BE2C (cell line): ENCODE results near the gene PSMB11.

Experiments used
- DNase-seq: peaks from one replicate; pipeline ENCODE4 v3.0.0-alpha.2; 2020
- H3K27me3 ChIP-seq: fragments of 250-450 bp; sonication (Bioruptor Pico); 2 replicates; pipeline ENCODE4 v1.5.1; 2020; ENCODE audit warnings: mild to moderate bottlenecking
- H3K36me3 ChIP-seq: fragments of 250-450 bp; sonication (Bioruptor Pico); 2 replicates; pipeline ENCODE4 v1.5.1; 2020; ENCODE audit warnings: mild to moderate bottlenecking
- H3K4me1 ChIP-seq: fragments of 250-450 bp; sonication (Bioruptor Pico); 2 replicates; pipeline ENCODE4 v1.5.1; 2020
- H3K4me3 ChIP-seq: 2 replicates; pipeline ENCODE4 v1.5.1; 2011; ENCODE audit warnings: low read depth, low read length
- H3K9me3 ChIP-seq: fragments of 250-450 bp; sonication (Bioruptor Pico); 2 replicates; pipeline ENCODE4 v1.5.1; 2020
- CTCF ChIP-seq: IDR thresholded peaks from 2 replicates; pipeline ENCODE4 v1.5.1; 2012; ENCODE audit warnings: mild to moderate bottlenecking, low read depth, low read length

The PSMB11 gene

GRCh38 chr14:23085458-23085857 lies 43.4 kb downstream of the PSMB11 start:
- H3K36me3 ChIP-seq: peaks cover 86% of the 10 kb centered on the region
- DNase-seq: no peak
- H3K4me1 ChIP-seq: no peaks in the 10 kb centered on the region
- H3K9me3 ChIP-seq: no peaks in the 10 kb centered on the region
- no peak overlapping the region for H3K4me3 ChIP-seq
- no peak for TF ChIP-seq CTCF
- H3K27me3 ChIP-seq: no peaks in the 10 kb centered on the region

- no peaks in the 10 kb centered on the region for H3K4me1 ChIP-seq
- no peak for DNase-seq
- no peak for TF ChIP-seq CTCF
- no peaks in the 10 kb centered on the region for H3K9me3 ChIP-seq
- H3K36me3 ChIP-seq: peaks cover 79% of the 10 kb centered on the region
- no peak overlapping the region for H3K4me3 ChIP-seq
- no peaks in the 10 kb centered on the region for H3K27me3 ChIP-seq
Observed at GRCh38 chr14:23086565-23086964, 44.6 kb downstream of the PSMB11 start.

GRCh38 chr14:23089498-23090253 lies 47.7 kb downstream of the PSMB11 start:
- no peak for TF ChIP-seq CTCF
- Histone ChIP-seq H3K4me1 (no peaks in the 10 kb centered on the region), H3K27me3 (no peaks in the 10 kb centered on the region), H3K4me3 (no peak overlapping the region), H3K36me3 (peaks cover 70% of the 10 kb centered on the region), H3K9me3 (no peaks in the 10 kb centered on the region)
- no peak for DNase-seq

GRCh38 chr14:23090254-23090636 lies 48.2 kb downstream of the PSMB11 start:
- Histone ChIP-seq H3K27me3 (no peaks in the 10 kb centered on the region), H3K9me3 (no peaks in the 10 kb centered on the region), H3K36me3 (peaks cover 64% of the 10 kb centered on the region), H3K4me1 (no peaks in the 10 kb centered on the region), H3K4me3 (no peak overlapping the region)
- DNase-seq: no peak
- TF ChIP-seq CTCF: no peak

- no peaks in the 10 kb centered on the region for H3K9me3 ChIP-seq
- no peak for DNase-seq
- no peak overlapping the region for H3K4me3 ChIP-seq
- peaks cover 52% of the 10 kb centered on the region for H3K36me3 ChIP-seq
- no peaks in the 10 kb centered on the region for H3K4me1 ChIP-seq
- no peaks in the 10 kb centered on the region for H3K27me3 ChIP-seq
- no peak for TF ChIP-seq CTCF
Observed at GRCh38 chr14:23091294-23092225, 49.5 kb downstream of the PSMB11 start.

- Histone ChIP-seq H3K9me3 (no peaks in the 10 kb centered on the region), H3K4me1 (no peaks in the 10 kb centered on the region), H3K4me3 (no peak overlapping the region), H3K27me3 (no peaks in the 10 kb centered on the region), H3K36me3 (peaks cover 44% of the 10 kb centered on the region)
- no peak for DNase-seq
- no peak for TF ChIP-seq CTCF
Observed at GRCh38 chr14:23093104-23093503, 51.1 kb downstream of the PSMB11 start.
